ENCODE measurements around the gene RBM39. TPM values are rescaled to one million over a fixed set of nuclear protein-coding genes. Genes with fewer than 3 reads are reported as not detected.

Gene RBM39
- total RNA-seq, 1 experiment from 2014 or later: 347 TPM

DNA sequence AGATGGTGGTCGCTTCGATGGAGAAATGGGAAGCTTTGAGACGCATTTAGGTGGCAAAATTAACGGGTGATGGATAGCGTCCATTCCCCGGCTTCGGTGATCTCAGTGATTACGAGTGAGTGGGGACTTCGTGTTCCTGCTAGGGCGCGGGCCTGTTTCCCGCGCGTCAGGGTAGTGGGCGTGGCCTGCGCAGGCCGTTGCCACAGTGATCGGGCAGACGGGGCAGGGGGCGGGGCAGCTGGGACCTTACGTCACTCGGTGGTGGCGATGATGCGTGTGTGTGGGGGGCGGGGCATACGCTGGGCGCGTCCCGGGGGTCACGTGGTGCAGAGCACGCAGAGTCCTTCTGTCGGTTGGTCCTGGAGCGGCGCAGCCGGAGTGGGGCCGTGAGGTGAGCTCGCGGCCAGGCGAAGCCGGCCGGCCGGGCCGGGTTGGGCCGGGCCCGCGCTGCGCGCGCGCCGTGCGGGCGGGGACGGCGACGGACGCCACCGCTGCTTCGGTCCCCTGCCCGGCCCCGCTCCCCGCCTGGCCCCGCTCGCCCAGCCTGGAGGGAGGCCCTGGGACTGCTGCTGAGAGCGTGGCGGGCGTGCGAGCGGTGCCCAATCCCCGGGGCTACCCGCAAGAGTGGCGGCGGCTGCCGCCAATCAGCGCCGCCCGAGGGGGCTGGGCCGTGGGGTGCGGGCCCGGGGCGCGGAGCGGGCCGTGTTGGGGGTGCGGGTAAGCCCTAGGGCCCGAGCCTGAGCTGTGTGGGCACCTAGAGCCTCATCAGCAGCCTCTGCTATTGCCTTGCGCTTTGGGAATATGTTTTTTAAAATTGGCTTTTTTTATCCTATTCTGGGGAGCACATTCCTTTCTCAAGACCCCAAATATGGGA is 29.9 kb upstream of the RBM39 start, which contains the start of gene PHF20:
TSS of gene PHF20 (plus strand) at position 327 of the 874 bp plus-strand sequence. CDS start 29,508 bp downstream, outside the sequence.
- Histone ChIP-seq H4K91ac (ENCODE audit: insufficient read length, low read depth, low read length) (no peak within 1 kb of the TSS), H2AFZ (ENCODE audit: low read length) (no peak within 1 kb of the TSS), H3K9ac (ENCODE audit: extremely low read depth, insufficient read length, low read length) (peak within 1 kb of the TSS; percentile 70), H3K4me2 (ENCODE audit: insufficient read depth, insufficient read length, low read length) (peak within 1 kb of the TSS; percentile 45), H3K14ac (ENCODE audit: insufficient read depth, low read length) (peak within 1 kb of the TSS; percentile 78; the same call in 1 of the 2 replicates), H3K56ac (ENCODE audit: insufficient read length, low read depth, low read length) (no peak within 1 kb of the TSS), H3K27me3 (ENCODE audit: insufficient read depth, low read length) (peaks cover 2% of the 10 kb centered on the region; the same call in 1 of the 2 replicates), H2BK20ac (ENCODE audit: low read depth, low read length, poor library complexity, severe bottlenecking) (no peak within 1 kb of the TSS), H4K5ac (ENCODE audit: insufficient read length, low read depth, low read length) (no peak within 1 kb of the TSS), H4K8ac (replicated peaks; ENCODE audit: insufficient read length, low read depth, low read length) (no peak within 1 kb of the TSS), H3K4me1 (ENCODE audit: insufficient read depth, low read length) (peaks cover 13% of the 10 kb centered on the region; the same call in 1 of the 2 replicates), H3K18ac (ENCODE audit: insufficient read length, low read depth, low read length) (peak within 1 kb of the TSS; percentile 80), H3K9me3 (ENCODE audit: control insufficient read depth, low read depth, low read length) (no peaks in the 10 kb centered on the region), H4K20me1 (ENCODE audit: control insufficient read depth, insufficient read depth, insufficient read length) (no peaks in the 10 kb centered on the region), H2AK5ac (ENCODE audit: insufficient read length, low read length) (no peak within 1 kb of the TSS), H2BK12ac (ENCODE audit: insufficient read length, low read depth, low read length) (no peak within 1 kb of the TSS), H3K23me2 (ENCODE audit: insufficient read length, low read depth, low read length, poor library complexity, severe bottlenecking) (peaks cover 6% of the 10 kb centered on the region), H2BK5ac (ENCODE audit: insufficient read length, low read length) (no peak within 1 kb of the TSS), H3K27ac (ENCODE audit: insufficient read length, low read depth, low read length) (no peak within 1 kb of the TSS), H3K4ac (ENCODE audit: low read depth, low read length) (no peak within 1 kb of the TSS; the same call in 1 of the 2 replicates), H2BK15ac (ENCODE audit: low read depth, low read length) (no peak within 1 kb of the TSS), H3K23ac (ENCODE audit: insufficient read length, low read depth, low read length) (no peak within 1 kb of the TSS), H3K79me2 (ENCODE audit: insufficient read depth, low read length) (peaks cover 22% of the 10 kb centered on the region; the same call in 1 of the 2 replicates), H2BK120ac (ENCODE audit: low read depth, low read length, poor library complexity, severe bottlenecking) (no peak within 1 kb of the TSS), H3T11ph (ENCODE audit: low read length) (no peak within 1 kb of the TSS), H3K79me1 (ENCODE audit: insufficient read depth, low read depth, low read length, poor library complexity, severe bottlenecking) (peaks cover 2% of the 10 kb centered on the region)
- no CpG with 5 or more reads among the region's 87 CpGs for WGBS (ENCODE audit: extremely low coverage, insufficient read length, low lambda C conversion rate)
- peaks cover 7 to 9% of the 10 kb centered on the region in 2 experiments; a peak in 1 of 5 replicates for H3K9me3 Mint-ChIP-seq
- peak within 1 kb of the TSS; percentile 83 to 91 (median 90) for H3K27ac Mint-ChIP-seq
- TF ChIP-seq, protein P1, sequence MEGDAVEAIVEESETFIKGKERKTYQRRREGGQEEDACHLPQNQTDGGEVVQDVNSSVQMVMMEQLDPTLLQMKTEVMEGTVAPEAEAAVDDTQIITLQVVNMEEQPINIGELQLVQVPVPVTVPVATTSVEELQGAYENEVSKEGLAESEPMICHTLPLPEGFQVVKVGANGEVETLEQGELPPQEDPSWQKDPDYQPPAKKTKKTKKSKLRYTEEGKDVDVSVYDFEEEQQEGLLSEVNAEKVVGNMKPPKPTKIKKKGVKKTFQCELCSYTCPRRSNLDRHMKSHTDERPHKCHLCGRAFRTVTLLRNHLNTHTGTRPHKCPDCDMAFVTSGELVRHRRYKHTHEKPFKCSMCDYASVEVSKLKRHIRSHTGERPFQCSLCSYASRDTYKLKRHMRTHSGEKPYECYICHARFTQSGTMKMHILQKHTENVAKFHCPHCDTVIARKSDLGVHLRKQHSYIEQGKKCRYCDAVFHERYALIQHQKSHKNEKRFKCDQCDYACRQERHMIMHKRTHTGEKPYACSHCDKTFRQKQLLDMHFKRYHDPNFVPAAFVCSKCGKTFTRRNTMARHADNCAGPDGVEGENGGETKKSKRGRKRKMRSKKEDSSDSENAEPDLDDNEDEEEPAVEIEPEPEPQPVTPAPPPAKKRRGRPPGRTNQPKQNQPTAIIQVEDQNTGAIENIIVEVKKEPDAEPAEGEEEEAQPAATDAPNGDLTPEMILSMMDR (conservative IDR thresholded peaks at IDR 0.05): no peak
- peaks cover 3 to 22% (median 11%) of the 10 kb centered on the region in 3 experiments for H3K36me3 Mint-ChIP-seq (ENCODE audit: insufficient read depth in 1 of 3, low read depth in 3 of 3)
- H3K4me1 Mint-ChIP-seq: peaks cover 44 to 47% of the 10 kb centered on the region in 2 experiments
- H3K27me3 Mint-ChIP-seq (ENCODE audit: low read depth): peaks cover 19% of the 10 kb centered on the region
- peak; percentile 98 for DNase-seq
- peak within 1 kb of the TSS; percentile 85 to 94 for H3K4me3 Mint-ChIP-seq

All from H9 (cell line).